HG03520 (cell line): Measurements from ENCODE around the gene PABPC1L.

Experiments
- ATAC-seq: cut with Tn5 transposase; IDR thresholded peaks from one replicate; pipeline ENCODE4 v1.9.1; 2021; ENCODE audit warnings: mild to moderate bottlenecking, moderate library complexity; ENCODE audit not compliant: unreplicated experiment

The PABPC1L gene

DNA sequence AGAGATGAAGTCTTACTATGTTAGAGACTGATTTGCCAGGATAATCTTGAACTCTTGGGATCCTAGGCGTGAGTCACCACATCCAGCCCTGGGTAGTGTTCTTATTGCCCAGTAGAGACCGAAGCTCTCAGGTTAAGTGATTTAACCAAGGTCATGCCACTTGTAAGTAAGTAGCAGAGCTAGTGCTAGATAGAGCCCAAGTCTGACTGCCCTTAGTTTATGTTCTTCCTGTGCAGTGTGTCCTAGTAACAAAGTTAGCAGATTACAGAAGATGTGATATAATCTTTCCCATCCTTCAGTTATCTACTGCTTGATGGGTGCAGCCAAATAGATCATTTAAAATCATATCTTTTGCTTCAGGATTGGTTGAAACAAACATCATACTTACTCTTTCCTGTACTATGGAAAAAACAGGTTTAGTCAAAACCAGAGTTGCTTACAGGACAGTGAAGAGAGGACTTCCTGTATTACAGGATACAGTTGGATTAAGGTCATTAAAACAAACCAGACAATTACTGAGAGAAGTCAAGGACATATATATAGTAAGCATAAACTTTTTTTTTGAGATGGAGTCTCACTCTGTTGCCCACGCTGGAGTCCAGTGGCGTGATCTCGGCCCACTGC, 9.5 kb upstream of the PABPC1L start:
- ATAC-seq = no peak

DNA sequence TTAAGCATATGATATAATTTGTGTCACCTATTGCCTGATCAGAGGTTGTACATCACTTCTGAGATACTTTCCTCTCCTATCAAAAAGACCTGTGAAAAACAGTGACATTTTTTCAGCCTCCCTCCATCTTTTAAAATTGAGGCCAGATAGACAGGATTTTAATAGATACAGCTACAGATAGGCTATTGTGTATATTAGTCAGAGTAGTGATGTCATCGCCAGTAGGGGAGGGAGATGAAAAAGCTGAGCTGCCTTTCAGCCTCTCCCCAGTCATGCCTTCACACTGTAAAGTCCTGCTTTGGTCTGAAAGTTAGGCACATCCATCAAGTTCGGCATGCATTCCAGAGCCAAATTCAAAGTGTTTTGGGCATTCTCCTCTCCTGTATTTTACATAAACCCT, 7.9 kb upstream of the PABPC1L start:
- no peak for ATAC-seq

DNA sequence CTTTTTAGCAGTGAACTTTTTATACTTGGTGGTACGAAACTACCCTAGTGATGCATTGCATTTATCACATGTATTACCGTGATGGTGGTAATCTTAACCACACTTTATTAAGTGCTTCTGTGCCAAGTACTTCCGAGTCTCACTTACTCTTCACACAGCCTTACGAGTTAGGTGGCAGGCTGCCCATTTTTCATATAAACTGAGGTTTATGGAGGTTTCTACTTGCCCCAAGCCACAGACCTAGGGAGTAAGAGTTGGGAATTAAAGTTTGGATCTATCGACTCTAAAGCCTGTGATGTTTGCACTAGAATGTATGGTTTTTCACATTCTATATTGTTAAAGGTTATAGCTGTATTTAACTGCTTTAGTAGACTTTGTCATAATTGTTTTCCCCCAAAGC, 5.5 kb upstream of the PABPC1L start:
- no peak for ATAC-seq

DNA sequence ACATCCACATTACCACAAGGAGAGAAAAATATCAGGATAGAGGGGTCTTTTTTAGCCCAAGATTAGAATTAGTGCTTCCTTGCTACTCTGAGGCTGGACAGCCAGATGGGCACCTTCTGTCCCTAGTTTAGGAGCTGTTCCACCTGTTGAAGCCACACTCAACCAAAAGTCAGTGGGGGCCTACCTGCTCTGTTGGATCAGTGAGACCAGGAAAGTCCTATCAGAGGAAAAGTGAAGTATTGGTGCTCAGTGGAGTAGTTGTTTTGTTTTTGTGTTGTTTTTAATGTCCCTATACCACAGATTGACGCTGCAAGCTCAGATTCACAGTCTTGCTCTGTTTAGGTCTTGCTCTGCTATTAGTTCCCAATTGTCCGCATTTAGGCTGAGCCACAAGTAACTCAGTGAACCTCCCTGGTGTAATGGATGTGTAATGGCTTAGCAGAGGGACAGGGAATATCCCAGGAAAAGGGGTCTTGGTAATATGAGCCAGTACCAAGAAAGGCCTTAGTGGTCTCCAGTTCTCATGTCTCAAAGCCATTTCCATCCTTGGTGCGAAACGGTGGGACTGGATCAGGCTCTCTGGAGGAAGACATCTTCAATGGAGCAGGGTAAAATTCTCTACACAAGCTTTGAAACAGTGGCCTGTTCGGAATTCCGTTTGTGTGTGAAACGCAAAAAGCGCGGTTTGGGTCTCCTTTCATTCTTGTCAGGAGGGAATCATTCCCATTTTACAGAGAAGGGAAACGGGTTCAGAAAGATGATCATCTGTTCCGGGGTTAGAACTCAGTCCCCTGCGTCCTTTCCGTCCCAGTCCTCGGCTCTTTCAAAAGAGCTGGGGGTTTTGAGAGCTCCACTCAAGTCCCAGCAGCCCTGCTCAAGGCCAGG, 631 bp upstream of the PABPC1L start:
- no peak for ATAC-seq

DNA sequence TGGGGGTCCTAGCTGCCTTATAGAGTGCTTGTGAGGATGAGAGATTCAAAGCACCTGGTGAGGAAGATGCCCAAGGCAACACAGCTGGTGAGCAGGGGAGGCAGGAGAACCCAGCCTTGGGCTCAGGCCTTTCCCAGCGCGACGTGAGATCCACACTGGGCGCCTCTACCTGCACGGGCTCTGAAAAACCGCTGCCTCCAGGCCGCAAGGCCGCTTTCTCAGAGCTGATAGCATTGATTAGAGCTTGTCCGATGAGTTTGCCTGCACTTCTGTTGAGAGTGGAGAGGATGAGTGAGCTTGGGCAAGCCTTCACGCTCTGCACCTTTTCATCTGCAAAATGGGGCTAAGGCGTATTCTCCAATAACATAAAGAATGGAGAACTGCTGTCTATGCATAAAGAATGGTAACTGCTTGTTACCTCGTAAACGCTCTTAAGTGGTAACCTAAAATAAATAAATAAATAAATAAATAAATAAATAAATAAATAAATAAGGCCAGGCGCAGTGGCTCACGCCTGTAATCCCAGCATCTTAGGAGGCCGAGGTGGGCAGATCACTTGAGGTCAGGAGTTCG, 916 bp downstream of the PABPC1L start:
- ATAC-seq = no peak

DNA sequence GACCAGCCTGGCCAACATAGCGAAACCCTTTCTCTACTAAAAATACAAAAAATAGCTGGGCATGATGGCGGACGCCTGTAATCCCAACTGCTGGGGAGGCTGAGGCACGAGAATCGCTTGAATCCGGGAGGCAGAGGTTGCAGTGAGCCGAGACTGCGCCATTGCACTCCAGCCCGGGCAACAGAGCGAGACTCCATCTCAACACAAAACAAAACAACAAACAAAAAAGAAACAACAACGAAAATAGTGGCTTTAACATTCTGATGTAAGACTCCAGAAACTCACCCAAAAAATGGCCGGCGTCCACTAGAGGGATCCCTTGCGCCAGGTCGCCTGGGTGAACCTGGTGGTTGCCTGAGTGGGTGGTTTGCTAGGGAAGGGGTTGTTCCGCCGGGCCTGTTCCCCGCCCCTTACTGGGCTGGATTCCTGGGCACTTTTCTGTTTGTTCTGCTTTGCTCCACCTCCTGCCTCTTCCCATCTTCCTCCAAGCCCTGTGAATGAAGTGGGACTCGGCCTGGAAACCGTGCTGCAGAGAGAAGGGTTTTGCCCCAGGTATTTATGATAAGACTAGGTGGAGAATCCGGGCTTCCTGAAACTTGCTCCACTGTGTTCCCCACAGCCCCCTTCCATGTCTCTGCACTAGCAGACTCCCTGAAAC, 1.5 kb downstream of the PABPC1L start:
- ATAC-seq = no peak

DNA sequence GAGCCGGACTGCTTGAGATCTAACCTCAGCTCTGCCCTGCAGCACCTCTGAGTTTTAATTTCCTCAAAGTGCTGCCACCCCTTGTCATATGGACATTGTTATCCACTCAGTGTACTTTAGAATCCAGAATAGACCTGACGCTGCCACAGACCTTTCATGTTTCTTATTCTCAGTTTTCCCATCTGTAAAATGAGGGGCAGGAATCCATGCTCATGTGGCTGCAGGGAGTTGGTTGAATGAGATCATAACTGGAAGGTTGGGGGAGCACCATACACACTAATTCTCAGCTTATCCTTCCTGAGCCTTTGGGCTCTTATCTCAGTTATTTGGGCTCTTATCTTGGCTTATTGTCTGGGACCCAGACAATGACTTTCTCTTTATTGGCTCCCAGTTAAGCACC, 2.3 kb downstream of the PABPC1L start:
- ATAC-seq = no peak

DNA sequence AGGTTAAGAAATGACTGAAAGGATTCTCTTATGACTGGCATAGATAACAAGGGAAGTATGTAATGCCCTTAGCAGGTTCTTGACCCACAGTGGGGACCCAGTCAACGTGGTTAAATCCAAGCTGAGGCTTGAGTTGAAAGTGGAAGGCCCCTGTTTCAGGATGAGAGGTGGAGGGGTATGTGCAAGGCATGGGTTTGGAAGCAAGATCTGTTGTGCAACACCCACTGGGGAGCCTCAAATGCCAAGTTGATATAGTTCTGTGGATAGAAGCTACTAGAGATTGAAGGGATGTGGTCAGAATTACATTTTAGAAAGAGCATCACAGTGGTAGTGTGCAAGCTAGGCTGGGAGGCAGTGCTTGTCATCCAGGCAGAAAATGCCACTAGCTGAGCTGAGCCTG, 5.1 kb downstream of the PABPC1L start:
- no peak for ATAC-seq

DNA sequence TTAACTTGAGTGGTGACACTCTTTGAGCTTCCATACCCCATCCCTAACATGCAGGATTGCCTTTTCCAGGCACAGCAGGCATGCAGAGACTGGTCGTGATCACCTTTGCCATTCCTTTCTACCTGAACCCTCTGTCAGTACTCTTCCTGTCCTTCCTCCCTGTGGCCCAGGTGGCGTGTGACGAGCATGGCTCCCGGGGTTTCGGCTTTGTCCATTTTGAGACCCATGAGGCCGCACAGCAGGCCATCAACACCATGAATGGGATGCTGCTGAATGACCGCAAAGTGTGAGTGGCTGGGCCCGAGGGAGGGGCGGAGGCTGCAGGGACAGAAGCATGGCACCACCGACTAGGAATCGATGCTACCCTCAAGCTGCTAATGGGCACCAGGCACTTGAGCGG, 6.7 kb downstream of the PABPC1L start:
- ATAC-seq = no peak

DNA sequence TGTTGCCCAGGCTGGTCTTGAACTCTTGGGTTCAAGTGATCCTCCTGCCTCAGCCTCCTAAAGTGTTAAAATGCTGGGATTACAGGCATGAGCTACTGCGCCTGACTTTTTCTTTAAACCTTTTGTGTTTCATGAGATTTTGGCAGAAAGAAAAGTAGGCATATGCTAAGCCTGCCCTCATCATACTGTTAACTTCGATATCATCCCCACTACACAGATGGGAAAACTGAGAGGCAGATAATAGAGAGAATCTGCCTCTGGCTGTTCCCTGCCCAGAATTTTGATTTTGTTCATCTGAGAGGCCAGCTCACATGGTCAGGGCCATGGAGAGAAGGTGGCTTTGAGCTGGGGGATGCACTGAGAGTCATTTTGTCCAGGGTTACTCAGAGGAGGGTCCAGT, 7.5 kb downstream of the PABPC1L start:
- ATAC-seq = no peak

DNA sequence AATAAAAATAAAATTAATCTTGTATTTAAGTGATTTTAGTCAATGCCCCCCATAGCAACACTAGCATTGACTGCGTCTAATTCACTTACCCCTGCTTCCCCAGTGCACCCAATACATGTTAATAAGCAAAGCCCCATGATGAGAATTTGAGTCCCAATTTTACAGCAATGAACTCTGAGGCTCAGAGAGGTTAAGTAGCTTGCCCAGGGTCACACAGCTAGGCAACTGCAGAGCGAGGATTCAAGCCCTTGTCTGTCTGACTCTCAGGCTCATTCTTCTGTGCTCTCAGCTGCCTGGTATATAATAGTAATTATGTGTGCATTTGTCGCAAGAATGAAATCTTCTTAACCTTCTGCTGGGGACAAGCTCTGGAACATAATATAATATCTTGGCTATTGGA, 8.5 kb downstream of the PABPC1L start:
- ATAC-seq = no peak

DNA sequence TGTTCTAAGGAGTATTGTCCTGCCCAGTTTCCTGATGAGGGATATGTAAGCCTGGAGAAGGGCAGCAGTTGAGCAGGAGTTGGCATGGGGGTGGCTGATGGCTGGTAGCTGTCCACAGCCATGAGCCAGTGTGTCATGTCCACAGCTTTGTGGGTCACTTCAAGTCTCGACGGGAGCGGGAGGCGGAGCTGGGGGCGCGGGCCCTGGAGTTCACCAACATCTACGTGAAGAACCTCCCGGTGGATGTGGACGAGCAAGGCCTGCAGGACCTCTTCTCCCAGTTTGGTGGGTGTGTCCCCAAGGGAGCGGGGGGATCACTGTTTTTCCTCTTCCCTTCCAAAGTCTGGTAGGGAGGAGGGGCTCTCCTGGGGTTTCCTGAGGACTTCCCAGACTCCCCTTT, 8.9 kb downstream of the PABPC1L start:
- no peak for ATAC-seq

DNA sequence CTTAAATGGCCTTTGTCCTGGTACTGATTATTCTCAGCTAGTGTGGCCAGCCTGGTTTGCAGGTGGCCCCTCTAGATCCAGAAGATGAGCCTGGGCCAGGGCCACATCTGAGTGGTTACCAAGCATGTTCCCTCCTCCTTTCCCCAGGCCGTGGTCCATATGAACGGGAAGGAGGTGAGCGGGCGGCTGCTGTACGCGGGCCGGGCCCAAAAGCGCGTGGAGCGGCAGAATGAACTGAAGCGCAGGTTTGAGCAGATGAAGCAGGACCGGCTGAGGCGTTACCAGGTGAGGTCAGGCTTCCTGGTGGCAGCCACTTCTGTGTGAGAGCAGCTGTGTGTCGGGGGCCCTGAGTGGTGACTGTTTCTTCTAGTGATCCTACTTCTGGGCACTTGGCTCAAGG, 11.6 kb downstream of the PABPC1L start:
- ATAC-seq = no peak

DNA sequence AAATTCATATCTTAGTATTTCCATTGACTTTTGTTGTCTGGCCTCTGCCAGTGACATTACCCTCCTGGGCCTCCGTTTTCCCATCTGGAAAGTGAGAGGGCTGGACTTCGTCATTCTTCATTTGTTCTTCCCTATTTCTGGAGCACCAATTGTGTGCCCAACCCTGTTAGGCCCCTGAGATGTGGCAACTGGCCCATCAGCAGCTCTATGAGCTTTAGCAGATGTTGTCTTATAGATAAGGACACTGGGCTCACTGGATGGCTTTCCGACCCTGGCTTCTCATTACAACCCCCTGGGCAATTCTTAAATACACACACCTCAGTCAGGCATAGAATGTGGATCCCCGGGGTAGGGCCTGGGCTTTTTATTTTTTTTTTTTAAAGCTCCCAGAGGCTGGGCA, 14.7 kb downstream of the PABPC1L start:
- ATAC-seq = no peak

DNA sequence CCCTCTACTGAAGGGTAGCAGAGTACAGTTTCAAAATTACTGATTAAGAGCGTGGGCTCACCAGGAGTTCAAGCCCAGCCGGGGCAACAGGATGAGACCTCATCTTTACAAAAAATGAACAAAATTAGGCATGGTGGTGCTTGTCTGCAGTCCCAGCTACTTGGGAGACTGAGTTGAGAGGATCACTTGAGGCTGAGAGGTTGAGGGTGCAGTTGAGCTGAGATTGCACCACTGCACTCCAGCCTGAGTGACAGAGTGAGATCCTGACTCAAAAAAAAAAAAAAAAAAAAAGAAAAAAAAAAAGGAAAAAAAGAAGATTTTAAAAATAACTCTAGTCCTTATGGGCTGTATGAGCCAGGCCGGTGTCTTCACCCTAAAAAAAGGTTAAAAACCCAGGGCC, 18.7 kb downstream of the PABPC1L start:
- no peak for ATAC-seq

DNA sequence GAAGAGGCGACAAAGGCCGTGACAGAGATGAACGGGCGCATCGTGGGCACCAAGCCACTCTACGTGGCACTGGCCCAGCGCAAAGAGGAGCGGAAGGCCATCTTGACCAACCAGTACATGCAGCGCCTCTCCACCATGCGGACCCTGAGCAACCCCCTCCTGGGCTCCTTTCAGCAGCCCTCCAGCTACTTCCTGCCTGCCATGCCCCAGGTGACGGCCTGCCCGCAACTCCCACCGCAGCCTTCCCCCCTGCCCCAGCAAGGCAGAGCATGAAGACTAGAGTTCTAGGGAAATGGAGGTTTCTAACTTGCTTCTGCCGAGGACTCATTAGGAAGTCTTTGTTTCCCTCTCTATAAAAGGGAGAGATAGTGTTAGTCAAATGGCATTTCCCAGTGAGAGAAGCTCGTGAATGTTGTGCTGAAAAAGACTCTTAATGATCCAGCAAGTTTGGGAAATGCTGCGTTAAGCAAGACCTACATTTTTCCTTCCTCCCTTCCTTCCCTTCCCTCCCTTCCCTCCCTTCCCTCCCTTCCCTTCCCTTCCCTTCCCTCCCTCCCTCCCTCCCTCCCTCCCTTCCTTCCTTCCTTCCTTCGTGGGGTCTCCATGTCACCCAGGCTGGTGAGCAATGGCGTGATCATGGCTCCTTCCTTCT, 20.8 kb downstream of the PABPC1L start:
- ATAC-seq = no peak

DNA sequence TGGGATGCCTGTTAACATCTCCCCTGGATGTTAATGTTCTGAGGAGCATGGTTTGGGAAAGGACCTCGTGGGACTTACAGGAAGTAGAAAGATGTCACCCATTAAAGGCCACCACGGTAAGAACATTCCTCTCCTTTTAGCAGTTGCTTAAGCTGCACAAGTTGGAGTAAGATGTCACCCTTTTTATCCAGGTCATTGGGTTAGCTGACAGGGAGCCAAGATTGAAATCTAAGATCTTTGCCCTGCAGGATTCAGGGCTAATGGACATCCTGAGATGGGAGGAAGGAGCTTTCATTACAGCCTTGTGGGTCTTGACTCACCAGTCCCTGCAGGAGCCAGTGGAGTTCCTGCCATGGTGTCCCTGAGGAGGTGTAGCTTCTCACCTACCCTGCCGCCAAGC, 22.1 kb downstream of the PABPC1L start:
- no peak for ATAC-seq

DNA sequence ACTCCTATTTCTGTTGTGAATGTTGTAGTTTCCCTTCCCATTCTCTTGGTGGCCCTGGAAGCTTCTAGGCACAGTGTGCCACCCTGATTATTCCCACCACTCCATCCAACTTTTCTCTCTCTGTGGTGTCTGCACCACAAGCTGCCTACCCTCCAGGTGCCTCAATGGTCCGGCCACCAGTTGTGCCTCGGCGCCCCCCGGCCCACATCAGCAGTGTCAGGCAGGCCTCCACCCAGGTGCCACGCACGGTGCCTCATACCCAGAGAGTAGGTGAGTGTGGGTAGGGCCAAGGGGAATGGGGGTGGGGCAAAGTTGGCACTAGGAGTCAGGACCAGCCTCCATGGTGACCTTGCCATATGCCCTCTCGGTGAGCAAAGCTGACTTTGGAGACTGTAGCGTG, 23.1 kb downstream of the PABPC1L start:
- ATAC-seq = no peak

DNA sequence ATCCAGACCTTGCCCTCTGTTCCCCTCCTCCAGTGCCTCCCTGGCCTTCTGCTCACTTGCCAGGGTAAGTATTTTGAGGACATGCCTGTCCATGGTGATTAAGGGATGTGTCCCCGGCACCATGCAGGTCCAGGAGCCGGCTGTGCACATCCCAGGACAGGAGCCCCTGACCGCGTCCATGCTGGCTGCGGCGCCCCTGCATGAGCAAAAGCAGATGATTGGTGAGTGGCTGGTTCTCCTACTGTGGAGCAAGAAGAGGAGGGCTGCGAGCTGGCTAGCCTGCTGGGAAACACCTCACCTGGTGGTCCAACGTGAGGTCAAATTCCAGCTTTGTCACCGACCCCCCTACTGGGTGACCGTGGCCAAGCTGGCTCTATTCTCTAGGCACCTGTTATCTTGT, 26.6 kb downstream of the PABPC1L start:
- ATAC-seq = no peak

DNA sequence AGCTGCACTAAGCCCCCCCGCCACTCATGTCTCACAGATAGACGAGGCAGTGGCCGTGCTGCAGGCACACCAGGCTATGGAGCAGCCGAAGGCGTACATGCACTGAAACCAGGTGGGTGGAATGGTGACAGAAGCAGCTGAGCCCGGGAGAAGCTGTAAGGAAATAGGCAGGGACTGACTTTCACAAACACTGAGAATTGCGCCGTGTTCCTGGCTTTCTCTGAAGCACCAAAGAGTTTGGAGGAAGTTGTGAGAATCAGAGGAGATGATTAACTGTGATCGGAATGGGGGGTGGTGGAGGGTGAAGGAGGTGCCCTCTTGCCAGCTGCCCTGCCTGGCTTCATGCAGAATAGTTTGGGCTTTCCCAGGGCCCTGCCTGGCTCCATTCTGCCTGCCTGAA, 28.8 kb downstream of the PABPC1L start:
- no peak for ATAC-seq

DNA sequence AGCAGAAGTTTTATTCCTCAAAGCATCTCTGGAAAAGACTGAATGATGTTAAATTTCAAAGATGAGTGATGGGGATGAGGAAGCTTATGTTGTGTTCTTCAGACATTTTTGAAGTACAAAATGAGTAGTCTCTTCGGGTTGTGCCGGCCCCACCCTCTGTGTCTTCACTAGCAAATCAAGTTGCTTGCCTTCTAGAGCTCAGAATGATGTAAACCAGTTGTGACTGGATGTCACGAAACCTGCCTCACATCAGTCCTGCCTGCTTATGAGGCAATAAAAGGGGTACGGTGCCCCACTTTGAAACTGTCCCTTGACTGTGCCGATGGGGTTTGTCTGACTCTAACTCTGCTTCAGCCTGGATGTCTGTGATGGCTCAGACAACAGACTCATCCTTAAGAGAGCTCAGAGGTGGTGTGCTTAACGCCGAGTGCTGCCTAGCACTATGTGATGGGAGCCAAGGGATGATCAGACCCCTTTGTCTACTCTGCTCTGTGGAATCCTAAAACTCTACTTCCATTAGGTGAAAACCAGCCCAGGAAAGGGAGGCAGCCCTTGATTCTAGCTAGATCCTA, 31.3 kb downstream of the PABPC1L start:
- no peak for ATAC-seq
